Medulla oblongata (tissue), 1 donor: ENCODE data around the gene NUBP1.
A peak's percentile ranks its signal among the peaks of the same experiment; 100 is the strongest.

Source experiments
- DNase-seq: peaks from one replicate; pipeline ENCODE4 v3.0.0-alpha.2; 2015; ENCODE audit errors: extremely low spot score

Gene NUBP1

GRCh38 chr16:10806698-10807097, 63.1 kb downstream of the NUBP1 start:
- peak; percentile 37 for DNase-seq

- no peak for DNase-seq
Measured at GRCh38 chr16:10808218-10808617, 64.6 kb downstream of the NUBP1 start.

- DNase-seq: no peak
Measured at GRCh38 chr16:10808850-10809249, 65.2 kb downstream of the NUBP1 start.

- DNase-seq: no peak
Measured at GRCh38 chr16:10809706-10810105, 66.1 kb downstream of the NUBP1 start.

DNA sequence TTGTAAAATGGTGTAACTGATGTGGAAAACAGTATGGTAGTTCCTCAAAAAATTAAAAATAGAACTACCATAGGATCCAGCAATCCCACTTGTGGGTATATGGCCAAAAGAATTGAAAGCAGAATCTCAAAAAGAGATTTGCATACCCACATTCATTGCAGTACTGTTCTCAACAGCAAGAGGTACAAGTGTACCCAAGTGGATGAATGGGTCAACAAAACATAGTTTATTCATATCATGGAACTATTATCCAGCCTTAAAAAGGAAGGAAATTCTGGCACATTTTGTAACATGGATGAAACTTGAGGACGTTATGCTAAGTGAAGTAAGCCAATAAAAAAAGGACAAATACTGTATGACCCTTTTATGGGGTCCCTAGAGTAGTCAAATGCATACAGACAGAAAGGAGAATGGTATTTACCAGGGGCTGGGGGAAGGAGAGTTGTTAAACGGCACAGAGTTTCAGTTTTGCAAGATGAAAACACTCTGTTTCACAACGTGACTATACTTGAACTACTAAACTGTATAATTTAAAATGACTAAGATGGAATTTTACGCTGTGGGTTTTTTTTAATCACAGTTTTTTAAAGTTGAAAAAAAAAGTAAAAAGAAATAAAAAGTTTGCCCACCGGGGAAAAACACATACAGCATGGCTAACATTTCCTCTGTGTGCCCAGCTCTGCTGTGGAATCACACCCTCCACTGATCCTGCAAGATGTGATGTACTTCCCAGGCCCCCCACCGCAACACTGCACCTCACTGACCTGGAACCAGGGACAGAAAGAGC, 68.9 kb downstream of the NUBP1 start:
- no peak for DNase-seq

GRCh38 chr16:10813099-10813455, 69.4 kb downstream of the NUBP1 start:
- no peak for DNase-seq

GRCh38 chr16:10817514-10817913, 73.9 kb downstream of the NUBP1 start:
- DNase-seq: no peak

GRCh38 chr16:10817963-10818941, 74.6 kb downstream of the NUBP1 start, which contains the start of gene TVP23A:
TVP23A (minus strand) TSS chr16:10818794; CDS start chr16:10818493, 301 bp downstream.
- DNase-seq: no peak
